WTC11 (cell line): Measurements from ENCODE around the gene MBD6. TPM values are rescaled to one million over a fixed set of nuclear protein-coding genes. Genes with fewer than 3 reads are reported as not detected.

Experiments used
- ATF3 ChIP-seq: sonication (generic); formaldehyde crosslinking; conservative IDR thresholded peaks from 2 replicates; pipeline ENCODE4 v1.8.1; 2022; ENCODE audit warnings: mild to moderate bottlenecking, missing genetic modification reagents
- ATF6 ChIP-seq: sonication (generic); formaldehyde crosslinking; IDR thresholded peaks from 2 replicates; pipeline ENCODE4 v1.8.1; 2023; ENCODE audit warnings: mild to moderate bottlenecking, missing genetic modification reagents
- ELF4 ChIP-seq: sonication (generic); formaldehyde crosslinking; IDR thresholded peaks from 2 replicates; pipeline ENCODE4 v1.8.1; 2022; ENCODE audit warnings: low read depth, mild to moderate bottlenecking, moderate library complexity, missing genetic modification reagents
- ERG ChIP-seq: fragments of 250-450 bp; sonication (Bioruptor Pico); IDR thresholded peaks from 2 replicates; pipeline ENCODE4 v1.8.0; 2021; ENCODE audit warnings: mild to moderate bottlenecking
- HMGXB4 ChIP-seq: sonication (generic); formaldehyde crosslinking; IDR thresholded peaks from 2 replicates; pipeline ENCODE4 v1.8.1; 2023; ENCODE audit warnings: mild to moderate bottlenecking, moderate library complexity, missing genetic modification reagents
- MXD4 ChIP-seq: fragments of 250-450 bp; sonication (Bioruptor Pico); IDR thresholded peaks from 2 replicates; pipeline ENCODE4 v1.8.0; 2021; ENCODE audit warnings: mild to moderate bottlenecking, moderate library complexity, borderline replicate concordance
- NFE2L1 ChIP-seq: sonication (generic); formaldehyde crosslinking; IDR thresholded peaks from 2 replicates; pipeline ENCODE4 v1.8.1; 2023; ENCODE audit warnings: missing genetic modification reagents
- SP1 ChIP-seq: sonication (generic); formaldehyde crosslinking; conservative IDR thresholded peaks from 2 replicates; pipeline ENCODE4 v1.8.1; 2022; ENCODE audit warnings: missing genetic modification reagents
- STAT6 ChIP-seq: sonication (generic); formaldehyde crosslinking; conservative IDR thresholded peaks from 2 replicates; pipeline ENCODE4 v1.8.1; 2023; ENCODE audit warnings: mild to moderate bottlenecking, low read depth, missing genetic modification reagents, moderate library complexity
- TP53 ChIP-seq: sonication (generic); formaldehyde crosslinking; IDR thresholded peaks from 2 replicates; pipeline ENCODE4 v1.8.1; 2023; ENCODE audit warnings: mild to moderate bottlenecking, missing genetic modification reagents
- USF2 ChIP-seq: sonication (generic); formaldehyde crosslinking; IDR thresholded peaks from 2 replicates; pipeline ENCODE4 v1.8.1; 2023; ENCODE audit warnings: mild to moderate bottlenecking, missing genetic modification reagents, moderate library complexity
- ZBTB43 ChIP-seq: sonication (generic); formaldehyde crosslinking; IDR thresholded peaks from 2 replicates; pipeline ENCODE4 v1.8.1; 2023; ENCODE audit warnings: mild to moderate bottlenecking, missing genetic modification reagents
- ZNF121 ChIP-seq: sonication (generic); formaldehyde crosslinking; IDR thresholded peaks from 2 replicates; pipeline ENCODE4 v1.8.0; 2023; ENCODE audit warnings: missing genetic modification reagents
- ZNF232 ChIP-seq: sonication (generic); formaldehyde crosslinking; IDR thresholded peaks from 2 replicates; pipeline ENCODE4 v1.8.0; 2022; ENCODE audit warnings: mild to moderate bottlenecking, missing genetic modification reagents
- ZNF281 ChIP-seq: sonication (generic); formaldehyde crosslinking; IDR thresholded peaks from 2 replicates; pipeline ENCODE4 v1.8.0; 2023; ENCODE audit warnings: mild to moderate bottlenecking, missing genetic modification reagents
- ZNF416 ChIP-seq: fragments of 250-450 bp; sonication (Bioruptor Pico); IDR thresholded peaks from 2 replicates; pipeline ENCODE4 v1.9.0; 2021; ENCODE audit warnings: mild to moderate bottlenecking, inconsistent platforms
- ZNF532 ChIP-seq: fragments of 250-450 bp; sonication (Bioruptor Pico); IDR thresholded peaks from 2 replicates; pipeline ENCODE4 v1.9.0; 2021; ENCODE audit warnings: mild to moderate bottlenecking, borderline replicate concordance
- ZSCAN18 ChIP-seq: fragments of 250-450 bp; sonication (Bioruptor Pico); IDR thresholded peaks from 2 replicates; pipeline ENCODE4 v2.1.2; 2022; ENCODE audit warnings: mild to moderate bottlenecking, moderate library complexity
- total RNA-seq: library from RNA; stranded (reverse); gene quantifications from 3 replicates; pipeline ENCODE4 v1.2.3, GENCODE V29; 2021

Gene MBD6
- total RNA-seq, 1 experiment from 2014 or later, result 46.3 TPM

GRCh38 chr12:57549909-57550640, 27.5 kb downstream of the MBD6 start, which contains the start of gene KIF5A (continued):
- TF ChIP-seq ZBTB43 (CRISPR knock-in tag) (no peak), ZNF416 (CRISPR knock-in tag) (no peak), ATF6 (CRISPR knock-in tag) (no peak), ERG (CRISPR knock-in tag) (no peak), HMGXB4 (CRISPR knock-in tag) (peak; percentile 77), ZNF232 (CRISPR knock-in tag) (0 out of 2 replicates have a peak, but pooled peaks have one; percentile 37), ZNF281 (CRISPR knock-in tag) (peak; percentile 26; the same call in 1 of the 2 replicates), NFE2L1 (CRISPR knock-in tag) (peak; percentile 61; the same call in 1 of the 2 replicates), ZNF121 (CRISPR knock-in tag) (no peak), ZNF532 (CRISPR knock-in tag) (no peak), ZSCAN18 (no peak), ATF3 (CRISPR knock-in tag) (no peak), USF2 (CRISPR knock-in tag) (no peak), MXD4 (CRISPR knock-in tag) (no peak), ELF4 (CRISPR knock-in tag) (no peak), STAT6 (no peak), SP1 (CRISPR knock-in tag) (peak; percentile 69), TP53 (CRISPR knock-in tag) (no peak)
